ENCODE measurements around the gene NEK8. TPM values are rescaled to one million over a fixed set of nuclear protein-coding genes. Genes with fewer than 3 reads are reported as not detected.

The NEK8 gene
- total RNA-seq, 2 experiments from 2014 or later: 14.0 to 17.0 TPM

DNA sequence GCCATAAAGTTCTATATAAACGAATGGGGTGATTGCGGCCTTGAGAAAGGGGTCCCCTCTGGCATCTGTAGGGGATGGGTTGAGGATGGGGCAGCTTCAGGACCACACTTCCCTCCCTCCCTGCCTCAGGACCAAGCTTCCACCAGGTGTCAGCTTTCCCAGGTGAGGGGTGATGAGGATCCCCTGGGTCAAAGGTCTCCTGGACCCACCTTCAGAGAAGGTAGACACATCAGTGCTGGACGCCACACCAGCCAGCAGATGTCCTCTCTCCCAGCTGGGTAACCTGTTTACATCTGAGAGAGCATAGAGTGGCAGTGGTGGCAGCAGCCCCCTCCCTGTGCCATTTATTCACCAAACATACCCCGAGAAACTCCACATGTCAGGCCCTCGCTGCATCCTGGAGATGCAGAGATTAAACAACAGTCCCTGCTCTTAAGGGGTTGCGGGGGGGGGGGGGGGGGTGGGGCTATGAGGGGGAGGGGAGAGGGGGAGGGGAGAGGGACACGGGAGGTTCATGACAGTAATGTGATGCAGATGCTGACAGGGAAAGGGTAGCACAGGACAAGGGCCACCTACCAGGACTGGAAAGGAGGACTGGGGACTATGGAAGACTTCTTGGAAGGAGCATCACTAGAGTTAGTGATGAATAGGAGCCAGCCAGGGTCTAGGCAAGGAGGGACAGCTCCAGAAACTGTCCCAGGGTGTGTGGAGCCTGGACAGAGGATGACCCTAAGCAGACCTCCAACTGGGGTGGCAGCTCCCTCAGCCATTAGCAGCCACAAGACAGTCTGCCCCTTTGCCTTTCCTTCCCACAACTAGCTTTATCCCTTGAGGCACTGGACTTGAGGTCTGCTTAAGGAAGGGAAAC lies 21.9 kb upstream of the NEK8 start:
- Histone ChIP-seq H3K36me3 (ENCODE audit: insufficient read depth, low read length) (peaks cover 20% of the 10 kb centered on the region), H3K4me3 (ENCODE audit: low read depth, low read length, poor library complexity, severe bottlenecking) (no peak overlapping the region), H3K27ac (ENCODE audit: low read depth, low read length, poor library complexity, severe bottlenecking) (no peak overlapping the region), H3K9me3 (ENCODE audit: low read length) (no peaks in the 10 kb centered on the region), H3K4me2 (ENCODE audit: low read length) (no peak overlapping the region), H4K20me1 (ENCODE audit: insufficient read depth, low read length) (no peaks in the 10 kb centered on the region), H3K9me2 (ENCODE audit: insufficient read depth, low read length) (no peaks in the 10 kb centered on the region), H3K4me1 (ENCODE audit: insufficient read depth, low read length, poor library complexity, severe bottlenecking) (peaks cover 18% of the 10 kb centered on the region), H2AFZ (ENCODE audit: low read length) (no peak overlapping the region), H3K79me2 (ENCODE audit: insufficient read depth, low read depth, low read length) (no peaks in the 10 kb centered on the region)
- no peak for TF ChIP-seq EZH2phosphoT487 (IDR thresholded peaks at IDR 0.05; ENCODE audit: borderline replicate concordance, low read depth, low read length)
- TF ChIP-seq, protein P1, sequence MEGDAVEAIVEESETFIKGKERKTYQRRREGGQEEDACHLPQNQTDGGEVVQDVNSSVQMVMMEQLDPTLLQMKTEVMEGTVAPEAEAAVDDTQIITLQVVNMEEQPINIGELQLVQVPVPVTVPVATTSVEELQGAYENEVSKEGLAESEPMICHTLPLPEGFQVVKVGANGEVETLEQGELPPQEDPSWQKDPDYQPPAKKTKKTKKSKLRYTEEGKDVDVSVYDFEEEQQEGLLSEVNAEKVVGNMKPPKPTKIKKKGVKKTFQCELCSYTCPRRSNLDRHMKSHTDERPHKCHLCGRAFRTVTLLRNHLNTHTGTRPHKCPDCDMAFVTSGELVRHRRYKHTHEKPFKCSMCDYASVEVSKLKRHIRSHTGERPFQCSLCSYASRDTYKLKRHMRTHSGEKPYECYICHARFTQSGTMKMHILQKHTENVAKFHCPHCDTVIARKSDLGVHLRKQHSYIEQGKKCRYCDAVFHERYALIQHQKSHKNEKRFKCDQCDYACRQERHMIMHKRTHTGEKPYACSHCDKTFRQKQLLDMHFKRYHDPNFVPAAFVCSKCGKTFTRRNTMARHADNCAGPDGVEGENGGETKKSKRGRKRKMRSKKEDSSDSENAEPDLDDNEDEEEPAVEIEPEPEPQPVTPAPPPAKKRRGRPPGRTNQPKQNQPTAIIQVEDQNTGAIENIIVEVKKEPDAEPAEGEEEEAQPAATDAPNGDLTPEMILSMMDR (conservative IDR thresholded peaks at IDR 0.05; ENCODE audit: low read length): no peak
- POLR2A ChIA-PET: no interaction called here
- CTCF ChIA-PET (ENCODE audit: unreplicated experiment): no interaction called here
- BruUV-seq (replicated peaks): no TSS peak
- no peak for DNase-seq (ENCODE audit: low spot score)
- intact Hi-C loops (cut with micrococcal nuclease; ENCODE audit: unreplicated experiment): no loop called here

DNA sequence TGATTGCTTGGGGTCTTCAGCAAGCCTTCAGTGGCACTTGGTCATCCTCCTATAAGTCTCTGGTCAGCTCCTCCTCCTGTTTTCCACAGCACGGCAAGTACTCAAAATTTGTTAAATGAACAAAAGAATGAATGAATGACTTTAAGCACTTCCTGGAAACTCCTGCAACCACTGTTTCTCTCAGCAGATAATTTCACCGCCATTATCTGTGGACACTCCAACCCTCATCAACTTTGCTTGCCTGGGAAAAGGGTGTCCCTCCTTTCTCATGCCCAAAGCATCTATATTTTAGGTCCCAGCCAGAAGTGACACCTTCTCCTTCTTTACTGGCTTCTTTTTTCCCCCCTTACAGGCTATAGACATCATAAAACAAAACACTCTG lies 21.3 kb upstream of the NEK8 start:
- Histone ChIP-seq H3K9me3 (ENCODE audit: low read length) (no peaks in the 10 kb centered on the region), H3K79me2 (ENCODE audit: insufficient read depth, low read depth, low read length) (no peaks in the 10 kb centered on the region), H3K4me3 (ENCODE audit: low read depth, low read length, poor library complexity, severe bottlenecking) (no peak overlapping the region), H2AFZ (ENCODE audit: low read length) (no peak overlapping the region), H4K20me1 (ENCODE audit: insufficient read depth, low read length) (no peaks in the 10 kb centered on the region), H3K4me1 (ENCODE audit: insufficient read depth, low read length, poor library complexity, severe bottlenecking) (peaks cover 24% of the 10 kb centered on the region), H3K36me3 (ENCODE audit: insufficient read depth, low read length) (peaks cover 14% of the 10 kb centered on the region; the same call in 1 of the 2 replicates), H3K9me2 (ENCODE audit: insufficient read depth, low read length) (no peaks in the 10 kb centered on the region), H3K27ac (ENCODE audit: low read depth, low read length, poor library complexity, severe bottlenecking) (no peak overlapping the region), H3K4me2 (ENCODE audit: low read length) (no peak overlapping the region)
- TF ChIP-seq, protein P1 (conservative IDR thresholded peaks at IDR 0.05; ENCODE audit: low read length): no peak
- no peak for TF ChIP-seq EZH2phosphoT487 (IDR thresholded peaks at IDR 0.05; ENCODE audit: borderline replicate concordance, low read depth, low read length)
- POLR2A ChIA-PET: no interaction called here
- intact Hi-C loops (cut with micrococcal nuclease; ENCODE audit: unreplicated experiment): no loop called here
- CTCF ChIA-PET (ENCODE audit: unreplicated experiment): no interaction called here
- no peak for DNase-seq (ENCODE audit: low spot score)
- BruUV-seq (replicated peaks): no TSS peak
